MM.1S (cell line): Measurements from ENCODE around the gene SLC9A3.
A peak's percentile ranks its signal among the peaks of the same experiment; 100 is the strongest.
"Not testable (repeated sequence)": the region's sequence is repeated elsewhere in the genome, so short reads cannot be mapped to it uniquely, and the experiment has no call there.

Experiments
- DNase-seq: peaks from one replicate; pipeline ENCODE4 v3.0.0-alpha.2; 2015
- H2AFZ ChIP-seq: fragments of 300-600 bp; sonication (generic); 2 replicates; pipeline ENCODE4 v1.6.0; 2016; ENCODE audit warnings: antibody characterized with exemption, low read length
- H3F3A ChIP-seq: fragments of 300-600 bp; sonication (generic); 2 replicates; pipeline ENCODE4 v1.6.1; 2016; ENCODE audit warnings: mild to moderate bottlenecking, antibody characterized with exemption, low read length, moderate library complexity, mixed read lengths; ENCODE audit not compliant: insufficient read depth
- H3K27ac ChIP-seq: fragments of 300-600 bp; sonication (generic); 2 replicates; pipeline ENCODE4 v1.5.1; 2016; ENCODE audit warnings: mild to moderate bottlenecking, low read length
- H3K27me3 ChIP-seq: fragments of 300-600 bp; sonication (generic); replicated peaks from 2 replicates; pipeline ENCODE4 v1.6.0; 2016; ENCODE audit warnings: low read length; ENCODE audit not compliant: insufficient read depth
- H3K36me3 ChIP-seq: fragments of 300-600 bp; sonication (generic); replicated peaks from 2 replicates; pipeline ENCODE4 v1.6.1; 2016; ENCODE audit warnings: mild to moderate bottlenecking, low read length, mixed read lengths; ENCODE audit not compliant: insufficient read depth
- H3K4me1 ChIP-seq: fragments of 300-600 bp; sonication (generic); 2 replicates; pipeline ENCODE4 v1.6.1; 2016; ENCODE audit warnings: low read length, mixed read lengths
- H3K4me2 ChIP-seq: fragments of 300-600 bp; sonication (generic); 2 replicates; pipeline ENCODE4 v1.6.0; 2016; ENCODE audit warnings: low read depth, low read length
- H3K4me3 ChIP-seq: fragments of 300-600 bp; sonication (generic); 2 replicates; pipeline ENCODE4 v1.5.1; 2016; ENCODE audit warnings: low read length, mixed read lengths
- H3K79me2 ChIP-seq: fragments of 300-600 bp; sonication (generic); 2 replicates; pipeline ENCODE4 v1.6.1; 2016; ENCODE audit warnings: mixed run types, low read length, mixed read lengths
- H3K9ac ChIP-seq: fragments of 300-600 bp; sonication (generic); 2 replicates; pipeline ENCODE4 v1.6.1; 2016; ENCODE audit warnings: low read length, mixed read lengths
- H3K9me2 ChIP-seq: fragments of 300-600 bp; sonication (generic); replicated peaks from 2 replicates; pipeline ENCODE4 v1.6.1; 2016; ENCODE audit warnings: mild to moderate bottlenecking, low read length, mixed read lengths; ENCODE audit not compliant: insufficient read depth
- H3K9me3 ChIP-seq: fragments of 300-600 bp; sonication (generic); replicated peaks from 2 replicates; pipeline ENCODE4 v1.6.1; 2016; ENCODE audit warnings: mild to moderate bottlenecking, low read length, mixed read lengths; ENCODE audit not compliant: insufficient read depth
- H4K20me1 ChIP-seq: fragments of 300-600 bp; sonication (generic); 2 replicates; pipeline ENCODE4 v1.6.1; 2016; ENCODE audit warnings: mild to moderate bottlenecking, low read length, moderate library complexity, mixed read lengths; ENCODE audit not compliant: insufficient read depth
- CTCF ChIP-seq: fragments of 300-600 bp; sonication (generic); IDR thresholded peaks from 2 replicates; pipeline ENCODE4 v1.5.1; 2016; ENCODE audit warnings: antibody characterized with exemption, low read length, mixed read lengths
- EZH2 ChIP-seq: fragments of 300-600 bp; sonication (generic); optimal IDR thresholded peaks from 2 replicates; pipeline ENCODE3; 2017; ENCODE audit warnings: low read depth, mild to moderate bottlenecking, antibody characterized with exemption, low read length, mixed read lengths
- EZH2phosphoT487 ChIP-seq: fragments of 300-600 bp; sonication (generic); IDR thresholded peaks from 2 replicates; pipeline ENCODE4 v1.6.1; 2018; ENCODE audit warnings: antibody characterized with exemption, low read length

Gene SLC9A3

GRCh38 chr5:474840-475661 is 49.2 kb downstream of the SLC9A3 start:
- Histone ChIP-seq H3K9ac (no peak overlapping the region), H3K27ac (no peak overlapping the region), H3K27me3 (peaks cover 56% of the 10 kb centered on the region), H3K79me2 (peaks cover 18% of the 10 kb centered on the region), H3F3A (no peaks in the 10 kb centered on the region), H3K9me2 (no peaks in the 10 kb centered on the region), H2AFZ (no peak overlapping the region), H3K4me1 (no peaks in the 10 kb centered on the region), H4K20me1 (no peaks in the 10 kb centered on the region), H3K4me2 (no peak overlapping the region), H3K36me3 (no peaks in the 10 kb centered on the region), H3K4me3 (no peak overlapping the region), H3K9me3 (no peaks in the 10 kb centered on the region)
- no peak for DNase-seq
- no peak for TF ChIP-seq EZH2phosphoT487
- no peak for TF ChIP-seq EZH2
- TF ChIP-seq CTCF: no peak

- Histone ChIP-seq H3K4me2 (peak overlapping the region; percentile 80; the same call in 1 of the 2 replicates), H3K4me3 (peak overlapping the region; percentile 82), H3K79me2 (peaks cover 18% of the 10 kb centered on the region), H3K27me3 (peaks cover 51% of the 10 kb centered on the region)
- not testable (repeated sequence) for H4K20me1 ChIP-seq, H3K9me3 ChIP-seq, H3K9me2 ChIP-seq, H3K27ac ChIP-seq, H3K9ac ChIP-seq, H2AFZ ChIP-seq, H3F3A ChIP-seq, H3K36me3 ChIP-seq, H3K4me1 ChIP-seq, DNase-seq
Observed at GRCh38 chr5:474232-474839, 49.9 kb downstream of the SLC9A3 start.

- Histone ChIP-seq H3K9me3 (no peaks in the 10 kb centered on the region), H3K36me3 (no peaks in the 10 kb centered on the region), H3K4me2 (peak overlapping the region; percentile 80), H3K27me3 (peaks cover 45% of the 10 kb centered on the region), H3K79me2 (peaks cover 18% of the 10 kb centered on the region), H3K4me3 (peak overlapping the region; percentile 82), H3K9me2 (no peaks in the 10 kb centered on the region), H4K20me1 (no peaks in the 10 kb centered on the region), H3K4me1 (no peaks in the 10 kb centered on the region), H3K9ac (peak overlapping the region; percentile 58; the same call in 1 of the 2 replicates), H3K27ac (no peak overlapping the region), H3F3A (no peaks in the 10 kb centered on the region), H2AFZ (peak overlapping the region; percentile 33)
- TF ChIP-seq EZH2 (no peak), CTCF (no peak)
- no peak for DNase-seq
Observed at GRCh38 chr5:473551-474192, 50.6 kb downstream of the SLC9A3 start.
